CD8-positive, alpha-beta memory T cell (primary cell): ENCODE data around the gene PPARA. TPM values are rescaled to one million over a fixed set of nuclear protein-coding genes. Genes with fewer than 3 reads are reported as not detected.

ENCODE experiments used
- CTCF ChIA-PET: fragments of 350-600 bp; sonication (Branson Sonifier 250); formaldehyde crosslinking; loops from one replicate; lab custom pipeline; 2021; ENCODE audit warnings: antibody characterized with exemption; lab: Charles Lee
- POLR2A ChIA-PET: fragments of 350-600 bp; sonication (Branson Sonifier 250); formaldehyde crosslinking; loops from one replicate; lab custom pipeline; 2021; ENCODE audit warnings: antibody characterized with exemption; lab: Charles Lee
- DNase-seq, 5 donors: peaks; one replicate each; pipeline versions ENCODE4 v3.0.0 to v3.0.0-alpha.2; 2020 to 2022; ENCODE audit warnings: mixed read lengths in 1 of 5
- H3K27ac ChIP-seq: one replicate; pipeline ENCODE4 v1.7.0; 2013; ENCODE audit warnings: low read depth, mild to moderate bottlenecking, low read length, moderate library complexity
- H3K27me3 ChIP-seq: 2 replicates; pipeline ENCODE4 v1.7.0; 2013; ENCODE audit warnings: low read length, mild to moderate bottlenecking; ENCODE audit not compliant: insufficient read depth, poor library complexity, severe bottlenecking
- H3K36me3 ChIP-seq: 2 replicates; pipeline ENCODE4 v1.7.0; 2013; ENCODE audit warnings: mild to moderate bottlenecking, low read length, moderate library complexity; ENCODE audit not compliant: insufficient read depth
- H3K4me1 ChIP-seq: 2 replicates; pipeline ENCODE4 v1.7.0; 2013; ENCODE audit warnings: mild to moderate bottlenecking, low read length, moderate library complexity; ENCODE audit not compliant: insufficient read depth
- H3K4me3 ChIP-seq: 2 replicates; pipeline ENCODE4 v1.7.0; 2013; ENCODE audit warnings: mild to moderate bottlenecking, low read length
- H3K9me3 ChIP-seq: 2 replicates; pipeline ENCODE4 v1.7.0; 2013; ENCODE audit warnings: mild to moderate bottlenecking, low read length
- H3K27ac Mint-ChIP-seq, 8 donors: one replicate each; pipeline ENCODE4 v1.8.0; 2020 to 2021; ENCODE audit warnings: mixed read lengths in 8 of 8, mild to moderate bottlenecking in 6 of 8, inconsistent platforms in 3 of 8, moderate library complexity in 3 of 8
- H3K27me3 Mint-ChIP-seq, 2 donors: one replicate each; pipeline ENCODE4 v1.8.0; 2020 to 2021; ENCODE audit warnings: mixed read lengths in 2 of 2, mild to moderate bottlenecking in 1 of 2, moderate library complexity in 1 of 2
- H3K36me3 Mint-ChIP-seq, 3 donors: one replicate each; pipeline ENCODE4 v1.8.0; 2020 to 2021; ENCODE audit warnings: mixed read lengths in 3 of 3, inconsistent platforms in 1 of 3, mild to moderate bottlenecking in 1 of 3
- H3K4me1 Mint-ChIP-seq, 3 donors: one replicate each; pipeline ENCODE4 v1.8.0; 2020 to 2021; ENCODE audit warnings: mixed read lengths in 3 of 3, inconsistent platforms in 1 of 3, mild to moderate bottlenecking in 1 of 3
- H3K4me3 Mint-ChIP-seq, 7 donors: one replicate each; pipeline ENCODE4 v1.8.0; 2020 to 2021; ENCODE audit warnings: mixed read lengths in 7 of 7, mild to moderate bottlenecking in 6 of 7, moderate library complexity in 4 of 7, inconsistent platforms in 2 of 7
- H3K9me3 Mint-ChIP-seq, 5 donors: one replicate each; pipeline ENCODE4 v1.8.0; 2020 to 2022; ENCODE audit warnings: mixed read lengths in 5 of 5, mild to moderate bottlenecking in 3 of 5, moderate library complexity in 2 of 5, inconsistent platforms in 1 of 5
- polyA plus RNA-seq: library from polyadenylated mRNA; unstranded; fragments of 300-500 nt; fragmentation: Illumina TruSeq; gene quantifications from one replicate; pipeline ENCODE4 v1.2.3, GENCODE V29; 2021
- total RNA-seq, 2 experiments: library from RNA; stranded (reverse); gene quantifications; one replicate each; pipeline ENCODE4 v1.2.3, GENCODE V29; 2021

PPARA gene
- total and polyA plus RNA-seq, 3 experiments from 2014 or later = 10.1 to 12.9 (median 11.2) TPM

GRCh38 chr22:46146329-46146728 is 4.0 kb upstream of the PPARA start:
- H3K36me3 Mint-ChIP-seq = peaks cover 0 to 5% (median 0%) of the 10 kb centered on the region in 3 donors
- ChIA-PET CTCF (interaction anchor here (1.3 to 1.6 kb wide), 2 partner anchors 24 to 36 kb away, joined by 3 to 4 read pairs; no protein-coding TSS in a partner anchor), POLR2A (no interaction called here)
- no peaks in the 10 kb centered on the region for H3K9me3 Mint-ChIP-seq
- H3K4me3 Mint-ChIP-seq = peak overlapping the region in 1 of 7 donors; percentile 58
- no peak for DNase-seq
- Histone ChIP-seq H3K4me1 (peaks cover 5% of the 10 kb centered on the region), H3K9me3 (no peaks in the 10 kb centered on the region), H3K4me3 (no peak overlapping the region), H3K27ac (no peak overlapping the region), H3K27me3 (no peaks in the 10 kb centered on the region), H3K36me3 (no peaks in the 10 kb centered on the region)
- peak overlapping the region in 4 of 8 donors; percentile 7 to 49 (median 41) for H3K27ac Mint-ChIP-seq
- H3K27me3 Mint-ChIP-seq = peaks cover 0 to 4% of the 10 kb centered on the region in 2 donors
- peaks cover 8 to 13% (median 12%) of the 10 kb centered on the region in 3 donors for H3K4me1 Mint-ChIP-seq

- no peak overlapping the region for H3K27ac ChIP-seq
- Mint-ChIP-seq H3K27me3 (peaks cover 0 to 4% of the 10 kb centered on the region in 2 donors), H3K4me1 (peaks cover 13 to 16% (median 13%) of the 10 kb centered on the region in 3 donors), H3K27ac (peak overlapping the region in 4 of 8 donors; percentile 38 to 56 (median 48)), H3K36me3 (peaks cover 0 to 7% (median 0%) of the 10 kb centered on the region in 3 donors), H3K9me3 (no peaks in the 10 kb centered on the region), H3K4me3 (peak overlapping the region in 2 of 7 donors; percentile 59 to 74)
- ChIA-PET POLR2A (no interaction called here), CTCF (interaction anchor here (1.3 to 1.6 kb wide), 2 partner anchors 25 to 35 kb away, joined by 3 to 4 read pairs; no protein-coding TSS in a partner anchor)
- no peaks in the 10 kb centered on the region for H3K36me3 ChIP-seq
- H3K27me3 ChIP-seq = no peaks in the 10 kb centered on the region
- no peak for DNase-seq
- H3K4me3 ChIP-seq = no peak overlapping the region
- no peaks in the 10 kb centered on the region for H3K9me3 ChIP-seq
- peaks cover 12% of the 10 kb centered on the region for H3K4me1 ChIP-seq
These were observed 3.3 kb upstream of the PPARA start for GRCh38 chr22:46147061-46147460.

- POLR2A ChIA-PET = no interaction called here
- CTCF ChIA-PET = interaction anchor here (1.3 to 1.4 kb wide), 2 partner anchors 34 to 120 kb away, joined by 3 to 4 read pairs; partner anchors contain the start of gene TTC38
- H3K36me3 Mint-ChIP-seq = peaks cover 0 to 12% (median 2%) of the 10 kb centered on the region in 3 donors
These were observed 2.7 kb upstream of the PPARA start for GRCh38 chr22:46147471-46148267.

GRCh38 chr22:46148336-46148735 is 2.0 kb upstream of the PPARA start:
- no peak overlapping the region for H3K27ac ChIP-seq
- ChIA-PET CTCF (interaction anchor here (1.4 kb wide), 2 partner anchors 26 to 120 kb away, joined by 4 to 5 read pairs; partner anchors contain the start of gene TTC38), POLR2A (no interaction called here)
- Mint-ChIP-seq H3K4me3 (peak overlapping the region in 4 of 7 donors; percentile 34 to 88 (median 76)), H3K4me1 (peaks cover 16 to 22% (median 17%) of the 10 kb centered on the region in 3 donors), H3K36me3 (peaks cover 0 to 14% (median 2%) of the 10 kb centered on the region in 3 donors), H3K9me3 (no peaks in the 10 kb centered on the region), H3K27ac (peak overlapping the region in 6 of 8 donors; percentile 24 to 93 (median 75)), H3K27me3 (peaks cover 0 to 3% of the 10 kb centered on the region in 2 donors)
- no peaks in the 10 kb centered on the region for H3K9me3 ChIP-seq
- H3K27me3 ChIP-seq = no peaks in the 10 kb centered on the region
- H3K4me1 ChIP-seq = peaks cover 18% of the 10 kb centered on the region
- H3K4me3 ChIP-seq = no peak overlapping the region
- DNase-seq = no peak
- no peaks in the 10 kb centered on the region for H3K36me3 ChIP-seq

More at GRCh38 chr22:46147471-46148267, 2.7 kb upstream of the PPARA start:
- H3K27ac Mint-ChIP-seq = peak overlapping the region in 2 of 8 donors; percentile 56 to 89
- Histone ChIP-seq H3K4me1 (peaks cover 18% of the 10 kb centered on the region), H3K27ac (no peak overlapping the region), H3K36me3 (no peaks in the 10 kb centered on the region), H3K9me3 (no peaks in the 10 kb centered on the region), H3K4me3 (no peak overlapping the region), H3K27me3 (no peaks in the 10 kb centered on the region)
- H3K27me3 Mint-ChIP-seq = peaks cover 0 to 4% of the 10 kb centered on the region in 2 donors
- peak overlapping the region in 4 of 7 donors; percentile 34 to 88 (median 57) for H3K4me3 Mint-ChIP-seq
- no peaks in the 10 kb centered on the region for H3K9me3 Mint-ChIP-seq
- H3K4me1 Mint-ChIP-seq = peaks cover 16 to 22% (median 17%) of the 10 kb centered on the region in 3 donors
- DNase-seq = no peak

- Histone ChIP-seq H3K27me3 (no peaks in the 10 kb centered on the region), H3K27ac (peak overlapping the region; percentile 67), H3K4me1 (peaks cover 18% of the 10 kb centered on the region), H3K4me3 (peak overlapping the region; percentile 56), H3K9me3 (no peaks in the 10 kb centered on the region), H3K36me3 (no peaks in the 10 kb centered on the region)
- Mint-ChIP-seq H3K4me3 (peak overlapping the region; percentile 74 to 90 (median 87)), H3K9me3 (no peaks in the 10 kb centered on the region), H3K4me1 (peaks cover 16 to 22% (median 17%) of the 10 kb centered on the region in 3 donors), H3K27ac (peak overlapping the region; percentile 69 to 93 (median 85)), H3K27me3 (peaks cover 0 to 2% of the 10 kb centered on the region in 2 donors), H3K36me3 (peaks cover 0 to 14% (median 2%) of the 10 kb centered on the region in 3 donors)
- ChIA-PET POLR2A (interaction anchor here (0.6 to 1.8 kb wide), 3 partner anchors 113 to 976 kb away, joined by 3 to 4 read pairs (median 4); no protein-coding TSS in a partner anchor), CTCF (interaction anchor here (0.5 to 1.4 kb wide), 4 partner anchors 8 to 147 kb away, joined by 3 to 5 read pairs (median 4); partner anchors contain the start of genes GTSE1 and TTC38)
- DNase-seq = peak in 2 of 5 donors; percentile 26 to 40
These were observed 1.4 kb upstream of the PPARA start for GRCh38 chr22:46148816-46149511.

- CTCF ChIA-PET = interaction anchor here (0.5 to 1.4 kb wide), 4 partner anchors 9 to 147 kb away, joined by 3 to 5 read pairs (median 4); partner anchors contain the start of genes GTSE1 and TTC38
- H3K27me3 ChIP-seq = no peaks in the 10 kb centered on the region
- Mint-ChIP-seq H3K9me3 (no peaks in the 10 kb centered on the region), H3K27me3 (peaks cover 0 to 2% of the 10 kb centered on the region in 2 donors), H3K36me3 (peaks cover 0 to 14% (median 2%) of the 10 kb centered on the region in 3 donors), H3K4me3 (peak overlapping the region; percentile 74 to 90 (median 87)), H3K27ac (peak overlapping the region; percentile 69 to 93 (median 85)), H3K4me1 (peaks cover 16 to 22% (median 17%) of the 10 kb centered on the region in 3 donors)
- H3K4me1 ChIP-seq = peaks cover 18% of the 10 kb centered on the region
- peak overlapping the region; percentile 67 for H3K27ac ChIP-seq
- peak in 3 of 5 donors; percentile 42 to 65 (median 44) for DNase-seq
- POLR2A ChIA-PET = interaction anchor here (0.6 to 1.8 kb wide), 3 partner anchors 114 to 977 kb away, joined by 3 to 4 read pairs (median 4); no protein-coding TSS in a partner anchor
- H3K9me3 ChIP-seq = no peaks in the 10 kb centered on the region
- no peaks in the 10 kb centered on the region for H3K36me3 ChIP-seq
- H3K4me3 ChIP-seq = peak overlapping the region; percentile 56
These were observed 753 bp upstream of the PPARA start for GRCh38 chr22:46149512-46150033.
